OCI-LY7 (cell line): ENCODE results near the gene SMAD6. TPM values are rescaled to one million over a fixed set of nuclear protein-coding genes. Genes with fewer than 3 reads are reported as not detected.

ENCODE experiments used
- BruUV-seq: library from RNA; stranded (reverse); fragments of 400-500 nt; replicated peaks from 2 replicates; lab custom pipeline; 2021; lab: Mats Ljungman, UMichigan
- CTCF ChIA-PET: fragments of 300-600 bp; sonication (Branson Sonifier 250); formaldehyde crosslinking; loops from one replicate; lab custom pipeline; 2022; ENCODE audit warnings: antibody characterized with exemption; ENCODE audit not compliant: unreplicated experiment; lab: Charles Lee
- POLR2A ChIA-PET: fragments of 300-600 bp; sonication (Branson Sonifier 250); formaldehyde crosslinking; loops from one replicate; lab custom pipeline; 2022; ENCODE audit warnings: antibody characterized with exemption; lab: Charles Lee
- DNase-seq: peaks from one replicate; pipeline ENCODE4 v3.0.0-alpha.2; 2015; ENCODE audit warnings: low spot score
- H2AFZ ChIP-seq: fragments of 200-600 bp; sonication (generic), shearing (Covaris generic); 2 replicates; pipeline ENCODE4 v1.6.1; 2014; ENCODE audit warnings: mild to moderate bottlenecking, antibody characterized with exemption, low read length, moderate library complexity
- H3K27ac ChIP-seq: fragments of 200-600 bp; sonication (generic); 2 replicates; pipeline ENCODE4 v1.5.1; 2014; ENCODE audit warnings: mixed run types, low read depth, mild to moderate bottlenecking, moderate library complexity, low read length, inconsistent platforms; ENCODE audit not compliant: poor library complexity, severe bottlenecking
- H3K36me3 ChIP-seq: fragments of 200-600 bp; sonication (generic); 2 replicates; pipeline ENCODE4 v1.6.1; 2014; ENCODE audit warnings: mild to moderate bottlenecking, antibody characterized with exemption, low read length, moderate library complexity, mixed read lengths; ENCODE audit not compliant: insufficient read depth
- H3K4me1 ChIP-seq: fragments of 200-600 bp; sonication (generic); 2 replicates; pipeline ENCODE4 v1.5.1; 2014; ENCODE audit warnings: mild to moderate bottlenecking, low read length; ENCODE audit not compliant: insufficient read depth, poor library complexity, severe bottlenecking
- H3K4me2 ChIP-seq: fragments of 200-600 bp; sonication (generic); 2 replicates; pipeline ENCODE4 v1.6.1; 2014; ENCODE audit warnings: mild to moderate bottlenecking, low read length
- H3K4me3 ChIP-seq: fragments of 200-600 bp; sonication (generic); 2 replicates; pipeline ENCODE4 v1.5.1; 2014; ENCODE audit warnings: mild to moderate bottlenecking, low read depth, low read length; ENCODE audit not compliant: poor library complexity, severe bottlenecking
- H3K79me2 ChIP-seq: fragments of 200-600 bp; sonication (generic); 2 replicates; pipeline ENCODE4 v1.6.1; 2016; ENCODE audit warnings: low read depth, mild to moderate bottlenecking, low read length, moderate library complexity, mixed read lengths; ENCODE audit not compliant: insufficient read depth
- H3K9me2 ChIP-seq: fragments of 200-600 bp; sonication (generic); 2 replicates; pipeline ENCODE4 v1.6.1; 2016; ENCODE audit warnings: mild to moderate bottlenecking, low read length, mixed read lengths; ENCODE audit not compliant: insufficient read depth
- H3K9me3 ChIP-seq: fragments of 200-600 bp; sonication (generic); 2 replicates; pipeline ENCODE4 v1.6.1; 2014; ENCODE audit warnings: mild to moderate bottlenecking, mixed run types, low read length, mixed read lengths
- H4K20me1 ChIP-seq: fragments of 200-600 bp; sonication (generic); 2 replicates; pipeline ENCODE4 v1.6.1; 2014; ENCODE audit warnings: mild to moderate bottlenecking, antibody characterized with exemption, low read length, moderate library complexity, mixed read lengths; ENCODE audit not compliant: insufficient read depth
- EZH2phosphoT487 ChIP-seq: fragments of 200-600 bp; sonication (generic); IDR thresholded peaks from 2 replicates; pipeline ENCODE4 v1.6.1; 2018; ENCODE audit warnings: low read depth, borderline replicate concordance, mild to moderate bottlenecking, mixed run types, antibody characterized with exemption, low read length, moderate library complexity, mixed read lengths
- intact Hi-C: fragments of 100-400 bp; cut with micrococcal nuclease; formaldehyde crosslinking; loops from one replicate; pipeline ENCODE4 v1.10.0; 2022; ENCODE audit not compliant: unreplicated experiment
- total RNA-seq, 2 experiments: library from RNA; depleted of rRNA in 1 of 2; stranded (reverse); fragments of >200 nt in 1 of 2; shearing (Covaris generic) in 1 of 2; gene quantifications; 2 replicates each; pipeline ENCODE4 v1.2.3, GENCODE V29; 2014 to 2022
- TF ChIP-seq, protein P1 (sequence below): fragments of 200-600 bp; sonication (generic); conservative IDR thresholded peaks from 2 replicates; pipeline ENCODE4 v1.5.1; 2014; ENCODE audit warnings: mild to moderate bottlenecking, antibody characterized with exemption, low read length, moderate library complexity, mixed read lengths

The SMAD6 gene
- total RNA-seq, 2 experiments from 2014 or later = 14.6 to 16.1 TPM

DNA sequence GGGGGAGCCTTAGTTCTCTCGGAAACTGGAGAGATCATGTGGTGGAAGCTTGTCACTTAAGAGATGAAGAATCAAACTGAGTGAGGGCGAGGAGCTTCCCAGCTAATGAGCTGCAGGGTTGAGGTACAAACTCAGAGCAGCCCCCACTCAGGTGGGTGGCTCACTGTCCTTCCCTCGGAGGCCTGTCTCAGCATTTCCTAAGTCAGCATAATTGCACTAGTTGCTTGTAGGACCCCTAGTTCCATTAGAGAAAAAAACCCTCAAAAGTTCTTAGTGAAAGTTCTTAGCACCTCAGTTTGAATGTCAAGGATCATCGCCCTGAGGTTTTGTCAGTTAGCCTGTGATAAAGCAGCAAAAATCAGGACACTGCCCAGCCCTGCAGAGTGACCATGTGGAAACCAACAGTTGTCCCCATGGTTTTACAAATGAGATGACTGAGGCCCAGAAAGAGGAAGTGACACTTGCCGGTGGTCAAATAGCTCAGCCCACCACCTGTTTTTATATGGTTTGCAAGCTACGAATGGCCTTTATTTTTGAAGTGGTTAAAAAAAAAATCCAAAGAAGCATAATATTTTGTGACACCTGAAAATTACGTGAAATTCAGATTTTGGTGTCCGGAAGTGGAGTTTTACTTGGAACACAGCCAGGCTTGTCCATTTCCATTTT is 11.9 kb downstream of the SMAD6 start:
- ChIA-PET POLR2A (interaction anchor here (0.5 to 2.2 kb wide), 12 partner anchors 9 to 216 kb away, joined by 3 to 16 read pairs (median 4); partner anchors contain the start of gene SMAD6), CTCF (interaction anchor here (0.6 to 1.4 kb wide), 2 partner anchors 8 to 1128 kb away, joined by 3 read pairs; no protein-coding TSS in a partner anchor)
- DNase-seq = peak; percentile 91
- H3K79me2 ChIP-seq = peaks cover 4% of the 10 kb centered on the region; the same call in 1 of the 2 replicates
- peaks cover 18% of the 10 kb centered on the region for H3K36me3 ChIP-seq
- H3K4me2 ChIP-seq = peak overlapping the region; percentile 88
- no peaks in the 10 kb centered on the region for H3K9me3 ChIP-seq
- H3K27ac ChIP-seq = peak overlapping the region; percentile 94
- H3K4me1 ChIP-seq = peaks cover 78% of the 10 kb centered on the region
- H4K20me1 ChIP-seq = no peaks in the 10 kb centered on the region
- BruUV-seq = no TSS peak
- no peaks in the 10 kb centered on the region for H3K9me2 ChIP-seq
- TF ChIP-seq, protein P1, sequence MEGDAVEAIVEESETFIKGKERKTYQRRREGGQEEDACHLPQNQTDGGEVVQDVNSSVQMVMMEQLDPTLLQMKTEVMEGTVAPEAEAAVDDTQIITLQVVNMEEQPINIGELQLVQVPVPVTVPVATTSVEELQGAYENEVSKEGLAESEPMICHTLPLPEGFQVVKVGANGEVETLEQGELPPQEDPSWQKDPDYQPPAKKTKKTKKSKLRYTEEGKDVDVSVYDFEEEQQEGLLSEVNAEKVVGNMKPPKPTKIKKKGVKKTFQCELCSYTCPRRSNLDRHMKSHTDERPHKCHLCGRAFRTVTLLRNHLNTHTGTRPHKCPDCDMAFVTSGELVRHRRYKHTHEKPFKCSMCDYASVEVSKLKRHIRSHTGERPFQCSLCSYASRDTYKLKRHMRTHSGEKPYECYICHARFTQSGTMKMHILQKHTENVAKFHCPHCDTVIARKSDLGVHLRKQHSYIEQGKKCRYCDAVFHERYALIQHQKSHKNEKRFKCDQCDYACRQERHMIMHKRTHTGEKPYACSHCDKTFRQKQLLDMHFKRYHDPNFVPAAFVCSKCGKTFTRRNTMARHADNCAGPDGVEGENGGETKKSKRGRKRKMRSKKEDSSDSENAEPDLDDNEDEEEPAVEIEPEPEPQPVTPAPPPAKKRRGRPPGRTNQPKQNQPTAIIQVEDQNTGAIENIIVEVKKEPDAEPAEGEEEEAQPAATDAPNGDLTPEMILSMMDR = no peak
- no peak for TF ChIP-seq EZH2phosphoT487
- H3K4me3 ChIP-seq = peak overlapping the region; percentile 60
- intact Hi-C loops = loop anchor here (1.0 kb wide), 1 partner anchor 12 kb away; the partner anchor contains the start of gene SMAD6
- H2AFZ ChIP-seq = peak overlapping the region; percentile 74; the same call in 1 of the 2 replicates

DNA sequence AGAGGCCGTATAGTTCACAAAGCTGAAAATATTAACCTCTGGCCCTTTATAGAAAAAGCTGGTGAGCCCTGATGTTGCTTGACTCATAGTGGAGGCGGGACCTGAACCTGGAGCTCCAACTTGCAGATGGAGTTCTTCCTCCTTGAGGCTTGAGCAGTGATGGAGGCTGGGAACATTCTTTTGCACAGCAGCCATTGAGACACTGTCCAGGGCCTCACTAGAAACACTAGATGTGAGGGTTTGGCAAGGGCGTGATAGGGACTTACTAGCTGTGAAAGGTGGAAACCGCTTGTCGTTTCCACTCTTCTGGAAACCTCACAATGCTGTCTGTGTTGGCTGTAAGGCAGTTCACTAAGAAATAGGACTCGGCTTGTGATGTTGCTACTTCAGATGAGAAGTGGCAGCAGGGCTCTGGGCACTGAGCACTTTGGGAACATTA is 12.5 kb downstream of the SMAD6 start:
- Histone ChIP-seq H3K79me2 (peaks cover 4% of the 10 kb centered on the region; the same call in 1 of the 2 replicates), H3K9me2 (no peaks in the 10 kb centered on the region), H3K4me3 (peak overlapping the region; percentile 60), H3K4me2 (peak overlapping the region; percentile 88), H3K4me1 (peaks cover 73% of the 10 kb centered on the region), H3K36me3 (peaks cover 18% of the 10 kb centered on the region), H3K27ac (peak overlapping the region; percentile 94), H3K9me3 (no peaks in the 10 kb centered on the region), H2AFZ (peak overlapping the region; percentile 74; the same call in 1 of the 2 replicates), H4K20me1 (no peaks in the 10 kb centered on the region)
- CTCF ChIA-PET = interaction anchor here (0.6 to 1.4 kb wide), 2 partner anchors 9 to 138 kb away, joined by 3 read pairs; no protein-coding TSS in a partner anchor
- no peak for TF ChIP-seq EZH2phosphoT487
- TF ChIP-seq, protein P1 = no peak
- TSS peak; percentile 70 for BruUV-seq
- POLR2A ChIA-PET = interaction anchor here (0.5 to 2.2 kb wide), 16 partner anchors 9 to 672 kb away, joined by 3 to 16 read pairs (median 4); partner anchors contain the start of gene SMAD6
- DNase-seq = no peak
- intact Hi-C loops = loop anchor here (1.0 kb wide), 1 partner anchor 12 kb away; the partner anchor contains the start of gene SMAD6
